Activated CD8-positive, alpha-beta memory T cell treated with anti-CD3 and anti-CD28 coated beads for 48 hours (primary cell): Measurements from ENCODE around the gene RASA2.
"Not testable (repeated sequence)": the region's sequence is repeated elsewhere in the genome, so short reads cannot be mapped to it uniquely, and the experiment has no call there.

ENCODE experiments used
- DNase-seq, 3 experiments: peaks; one replicate each; pipeline ENCODE4 v3.0.0-alpha.2; 2020; ENCODE audit warnings: low read depth in 2 of 3, low spot score in 2 of 3

RASA2 gene

GRCh38 chr3:141575879-141576743 is 89.3 kb downstream of the RASA2 start:
- DNase-seq: no peak

- DNase-seq: no peak
Measured at GRCh38 chr3:141576744-141577052, 89.9 kb downstream of the RASA2 start.

- DNase-seq: no peak
Measured at GRCh38 chr3:141578202-141578973, 91.6 kb downstream of the RASA2 start.

DNA sequence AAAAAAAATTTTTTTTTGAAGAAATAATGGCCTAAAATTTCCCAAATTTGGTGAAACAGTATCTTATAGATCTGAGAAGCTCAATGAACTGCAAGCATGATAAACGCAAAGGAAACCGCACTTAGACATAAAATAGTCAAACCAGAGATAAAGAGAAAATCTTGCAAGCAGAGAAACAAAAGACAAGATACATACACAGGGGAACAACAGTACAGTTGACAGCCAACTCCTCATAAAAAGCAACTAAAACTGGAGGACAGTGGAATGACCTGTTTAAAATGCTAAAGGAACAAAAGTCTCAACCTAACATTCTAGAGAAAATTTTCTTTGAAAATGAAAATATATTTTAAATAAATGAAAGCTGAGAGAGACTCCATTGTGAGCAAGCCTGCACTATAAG is 107.5 kb downstream of the RASA2 start:
- DNase-seq: no peak

DNA sequence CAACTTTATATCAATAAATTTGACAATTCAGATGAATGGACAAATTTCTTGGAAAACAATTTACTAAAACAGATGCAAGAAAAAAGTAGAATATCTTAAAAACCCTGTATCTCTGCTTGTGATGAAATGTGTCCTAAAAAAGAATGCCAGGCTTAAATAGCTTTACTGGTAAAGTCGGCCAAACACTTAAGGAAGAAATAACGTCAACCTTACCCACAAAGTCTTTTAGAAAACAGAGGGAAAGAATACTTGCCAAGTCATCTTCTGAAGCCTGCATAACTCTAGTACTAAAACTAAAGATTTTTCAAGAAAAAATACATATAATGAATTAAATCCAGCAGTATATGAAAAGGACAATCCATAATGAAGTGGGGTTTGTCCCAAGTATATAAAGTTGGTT is 111.1 kb downstream of the RASA2 start:
- no peak for DNase-seq

GRCh38 chr3:141600331-141600730 is 113.5 kb downstream of the RASA2 start:
- DNase-seq: no peak

- DNase-seq: no peak
Measured at GRCh38 chr3:141602706-141603105, 115.9 kb downstream of the RASA2 start.

- DNase-seq: no peak
Measured at GRCh38 chr3:141603473-141604035, 116.7 kb downstream of the RASA2 start.

- no peak for DNase-seq
Measured at GRCh38 chr3:141605883-141606282, 119.1 kb downstream of the RASA2 start.

- no peak for DNase-seq
Measured at GRCh38 chr3:141608438-141608837, 121.6 kb downstream of the RASA2 start.

DNA sequence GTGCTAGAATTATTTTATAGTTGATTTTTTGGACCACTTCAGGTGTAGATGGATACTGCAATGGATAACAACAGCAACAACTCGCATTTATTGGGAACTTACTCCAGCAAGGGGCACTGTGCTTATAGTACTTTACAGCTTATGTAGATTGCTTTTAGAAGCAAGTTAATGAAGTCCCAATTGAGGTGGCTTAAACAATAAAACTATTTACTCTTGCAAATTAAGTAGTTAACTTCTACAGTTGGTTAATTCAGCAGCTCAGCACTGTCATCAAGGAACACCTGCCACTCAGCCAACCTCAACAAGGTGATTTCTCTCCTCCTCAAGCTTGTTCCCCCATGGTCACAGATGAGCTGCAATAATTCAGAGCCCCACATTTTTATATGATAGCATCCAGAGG is 124.1 kb downstream of the RASA2 start:
- no peak for DNase-seq

DNA sequence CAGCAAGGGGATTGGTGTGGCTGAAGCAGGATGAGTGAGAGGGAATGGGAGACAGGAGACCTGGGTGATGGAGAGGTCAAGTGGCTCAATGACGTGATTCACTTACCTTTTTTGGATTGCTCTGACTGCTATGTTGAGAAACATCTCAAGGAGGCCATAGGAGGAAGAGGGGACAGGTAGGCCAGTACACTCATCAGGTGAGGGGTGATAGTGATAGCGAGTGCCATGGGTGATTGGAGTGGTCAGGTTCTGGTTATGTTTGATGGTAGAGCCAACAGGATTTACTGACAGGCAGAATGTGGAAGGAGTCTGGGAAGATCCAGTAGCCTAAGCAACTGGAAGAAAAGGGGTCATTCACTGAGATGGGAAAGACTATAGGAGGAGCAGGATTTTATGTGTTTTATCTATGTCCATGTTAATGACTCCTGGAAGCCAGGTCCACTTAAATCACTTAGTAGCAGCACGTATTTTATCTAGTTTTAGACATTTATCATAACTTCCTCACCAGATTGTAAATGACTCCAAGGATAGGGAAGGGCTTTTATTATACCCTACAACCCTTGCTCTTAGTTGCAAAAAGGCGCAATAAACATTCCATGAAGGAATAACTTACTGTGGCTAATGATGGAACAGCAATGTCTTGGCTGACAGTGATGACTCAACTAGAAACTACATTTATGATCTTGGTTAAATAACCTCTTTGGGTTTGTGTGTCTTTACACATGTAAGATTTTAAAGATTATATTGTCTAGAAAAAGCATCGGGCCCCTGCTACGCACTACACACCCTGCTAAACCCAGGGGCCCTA is 131.5 kb downstream of the RASA2 start:
- DNase-seq: no peak

DNA sequence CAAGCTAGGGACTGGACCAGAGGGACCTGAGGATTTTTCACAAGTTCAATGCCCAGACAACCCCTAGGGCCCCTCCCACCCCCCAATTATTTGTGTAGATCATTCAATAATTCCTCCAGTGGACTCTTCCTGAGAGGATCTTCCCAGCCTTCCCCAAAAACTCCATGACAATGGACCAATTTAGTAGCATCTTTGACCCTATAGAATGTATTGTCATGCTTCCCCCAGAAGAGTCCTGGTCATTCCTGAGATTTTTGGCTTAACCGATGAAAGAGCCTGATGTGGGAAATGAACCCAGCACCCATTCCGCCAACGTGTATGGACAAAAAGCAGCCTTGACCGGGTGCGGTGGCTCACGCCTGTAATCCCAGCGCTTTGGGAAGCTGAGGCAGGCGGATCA is 132.1 kb downstream of the RASA2 start:
- no peak for DNase-seq

- no peak for DNase-seq
Measured at GRCh38 chr3:141619450-141619849, 132.6 kb downstream of the RASA2 start.

DNA sequence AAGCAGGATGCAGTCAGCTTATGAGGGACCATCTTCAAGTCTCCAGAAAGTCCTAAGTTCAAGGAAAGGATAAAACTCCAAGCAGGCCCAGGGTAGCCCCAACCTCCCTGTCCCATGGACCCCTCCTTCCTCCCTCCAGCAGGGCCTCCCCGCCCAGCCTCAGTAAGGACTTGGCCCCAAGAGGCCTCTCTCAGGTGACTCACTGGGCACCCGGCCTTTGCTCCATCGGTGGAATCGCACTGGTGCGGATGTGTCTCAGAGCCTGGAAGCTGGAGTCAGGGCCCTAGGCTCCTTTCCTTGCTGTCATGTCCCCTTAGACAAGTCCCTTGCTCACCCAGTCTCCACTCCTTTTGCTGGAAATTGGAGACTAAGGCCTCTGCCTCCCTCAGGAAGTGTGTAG is 136.9 kb downstream of the RASA2 start:
- no peak for DNase-seq

GRCh38 chr3:141625506-141625905 is 138.7 kb downstream of the RASA2 start:
- no peak for DNase-seq

DNA sequence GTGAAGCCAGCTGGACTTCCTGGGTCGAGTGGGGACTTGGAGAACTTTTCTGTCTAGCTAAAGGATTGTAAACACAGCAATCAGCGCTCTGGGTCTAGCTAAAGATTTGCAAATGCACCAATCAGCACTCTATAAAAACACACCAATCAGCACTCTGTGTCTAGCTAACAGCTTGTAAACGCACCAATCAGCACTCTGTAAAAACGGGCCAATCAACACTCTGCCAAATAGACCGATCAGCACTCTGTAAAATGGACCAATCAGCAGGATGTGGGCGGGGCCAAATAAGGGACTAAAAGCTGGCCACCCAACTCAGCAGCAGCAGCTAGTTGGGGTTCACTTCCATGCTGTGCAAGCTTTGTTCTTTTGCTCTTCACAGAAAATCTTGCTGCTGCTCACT is 141.5 kb downstream of the RASA2 start:
- not testable (repeated sequence) for DNase-seq

GRCh38 chr3:141628868-141629441 is 142.1 kb downstream of the RASA2 start:
- DNase-seq: not testable (repeated sequence)

GRCh38 chr3:141629976-141630375 is 143.1 kb downstream of the RASA2 start:
- no peak for DNase-seq

- DNase-seq: no peak
Measured at GRCh38 chr3:141632779-141633374, 146.1 kb downstream of the RASA2 start.

DNA sequence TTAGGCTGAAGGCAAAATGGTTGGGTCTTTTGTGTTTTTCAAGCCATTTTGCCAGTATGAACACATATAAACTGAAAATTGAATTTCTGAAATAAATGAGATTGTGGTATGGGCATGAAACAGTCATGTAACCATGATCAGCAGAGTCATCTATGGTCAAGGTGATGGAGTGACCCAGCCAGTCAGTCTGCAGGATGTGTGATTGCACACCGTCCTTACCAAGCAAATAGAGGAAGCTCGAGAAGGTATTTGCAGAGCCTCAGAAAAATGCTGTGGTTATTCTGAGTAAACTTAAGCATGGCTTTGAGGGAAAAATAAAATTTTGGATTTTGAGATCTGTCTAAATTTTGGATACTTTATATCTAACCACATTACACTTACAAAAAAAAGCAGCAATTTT is 155.4 kb downstream of the RASA2 start:
- no peak for DNase-seq
